ENCODE measurements around the gene SMIM1.
"Not testable (repeated sequence)": the region's sequence is repeated elsewhere in the genome, so short reads cannot be mapped to it uniquely, and the experiment has no call there.

DNA sequence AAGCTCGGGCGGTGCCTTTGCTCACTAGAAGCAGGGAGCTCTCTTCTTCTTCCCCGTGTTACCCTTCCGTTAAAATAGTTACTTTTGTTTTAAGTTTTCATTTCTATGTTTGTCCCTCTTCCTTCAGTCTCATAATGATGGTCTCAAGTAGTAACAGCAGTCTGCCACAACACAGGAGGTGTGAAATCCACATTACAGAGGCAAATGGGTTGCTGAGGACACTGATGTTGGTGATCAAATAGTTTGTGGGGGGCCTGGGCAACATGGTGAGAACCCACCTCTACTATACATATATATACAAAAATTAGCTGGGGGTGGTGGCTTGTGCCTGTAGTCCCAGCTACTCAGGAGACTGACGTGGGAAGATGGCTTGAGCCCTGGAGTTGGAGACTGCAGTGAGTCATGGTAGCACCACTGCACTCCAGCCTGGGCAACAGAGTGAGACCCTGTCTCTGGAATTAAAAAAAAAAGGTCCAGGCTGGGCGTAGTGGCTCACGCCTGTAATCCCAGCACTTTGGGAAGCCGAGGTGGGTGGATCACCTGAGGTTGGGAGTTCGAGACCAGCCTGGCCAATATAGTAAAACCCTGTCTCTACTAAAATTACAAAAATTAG, 37.7 kb downstream of the SMIM1 start:
- TF ChIP-seq CTCF (conservative IDR thresholded peaks at IDR 0.05; ENCODE audit: low read depth in 2 of 2); POLR2AphosphoS5 (IDR thresholded peaks at IDR 0.05; ENCODE audit: low read depth); REST (IDR thresholded peaks at IDR 0.05; ENCODE audit: unreplicated experiment); CREB1 (CRISPR knock-in tag; IDR thresholded peaks at IDR 0.05; ENCODE audit: low read depth); EZH2phosphoT487 (IDR thresholded peaks at IDR 0.05; ENCODE audit: unreplicated experiment); EZH2 (IDR thresholded peaks at IDR 0.05; ENCODE audit: low read depth, unreplicated experiment): not testable (repeated sequence)

All from GM23338 (cell line).